HG02623 (cell line): ENCODE results near the gene ZMYM5.
A peak's percentile ranks its signal among the peaks of the same experiment; 100 is the strongest.
"Not testable (repeated sequence)": the region's sequence is repeated elsewhere in the genome, so short reads cannot be mapped to it uniquely, and the experiment has no call there.

Source experiments
- ATAC-seq: cut with Tn5 transposase; IDR thresholded peaks from one replicate; pipeline ENCODE4 v1.9.1; 2021; ENCODE audit warnings: moderate library complexity; ENCODE audit not compliant: unreplicated experiment

Gene ZMYM5

DNA sequence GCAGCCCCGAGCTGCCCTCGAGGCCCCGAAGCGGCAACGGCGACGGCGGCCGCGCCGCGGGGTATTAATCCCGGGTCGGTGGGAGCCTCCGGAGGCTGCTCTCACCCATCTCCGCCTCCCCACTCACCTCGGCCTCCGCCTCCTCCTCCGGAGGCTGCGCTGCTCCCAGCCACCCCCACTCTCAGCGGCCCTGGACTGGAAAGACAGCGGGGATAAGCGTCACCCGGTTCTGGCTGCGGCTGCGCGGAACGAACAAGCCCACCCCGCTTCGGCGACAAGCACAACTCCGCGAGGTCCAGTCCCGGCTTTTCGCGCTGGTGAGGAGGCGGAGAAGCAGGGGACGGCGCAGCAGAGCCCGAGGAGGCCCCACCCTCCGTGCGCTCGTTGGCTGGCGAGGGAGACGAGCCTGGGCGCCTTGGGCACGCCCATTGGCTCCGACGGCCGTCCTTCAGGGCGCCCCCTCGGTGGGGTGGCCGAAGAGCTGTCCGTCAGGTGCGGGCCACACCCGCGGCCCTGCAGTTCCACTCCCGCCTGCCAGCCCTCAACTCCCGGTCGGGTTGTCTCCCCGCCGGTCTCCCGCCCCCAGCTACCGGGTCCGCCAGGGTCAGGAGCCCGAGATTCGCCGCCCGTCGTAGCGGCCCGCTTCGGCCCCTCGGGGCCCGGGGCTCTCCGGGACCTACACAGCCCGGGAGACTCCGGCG, at the start of gene ZMYM5:
TSS of gene ZMYM5 (minus strand) at position 327 of the 701 bp plus-strand sequence. CDS start 11,469 bp downstream, outside the sequence.
- ATAC-seq: peak; percentile 84

DNA sequence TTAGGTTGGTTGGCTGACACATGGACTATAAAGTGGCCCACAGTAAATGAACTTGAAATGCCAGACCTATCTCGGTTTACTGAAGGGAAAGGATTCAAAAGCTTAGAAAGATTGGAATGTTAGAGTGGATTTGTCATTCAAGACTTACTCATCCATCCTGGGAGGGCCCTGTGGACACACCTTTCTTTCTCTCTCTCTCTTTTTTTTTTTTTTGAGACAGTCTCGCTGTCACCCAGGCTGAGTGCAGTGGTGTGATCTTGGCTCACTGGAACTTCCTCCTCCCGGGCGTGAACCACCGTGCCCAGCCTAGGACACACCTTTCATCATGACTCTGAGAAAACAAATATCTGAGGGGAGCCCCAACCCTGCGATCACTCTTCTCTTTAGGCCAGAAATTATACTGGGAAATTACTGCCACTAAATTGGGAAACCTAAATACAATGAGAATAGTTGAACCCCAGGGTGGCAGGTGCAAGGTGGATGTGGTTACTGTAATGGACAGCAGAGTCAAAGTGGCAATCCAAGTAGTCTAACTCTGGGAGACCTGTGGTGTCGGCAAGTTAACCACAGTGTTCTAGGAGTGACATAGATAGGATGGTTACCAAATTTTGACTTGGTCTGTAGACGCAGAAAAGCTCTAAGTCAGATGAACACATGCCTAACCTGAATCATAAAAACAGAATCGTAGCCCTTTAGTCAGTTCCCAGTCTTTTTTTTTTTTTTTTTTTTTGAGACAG, 47.1 kb upstream of the ZMYM5 start:
- no peak for ATAC-seq

DNA sequence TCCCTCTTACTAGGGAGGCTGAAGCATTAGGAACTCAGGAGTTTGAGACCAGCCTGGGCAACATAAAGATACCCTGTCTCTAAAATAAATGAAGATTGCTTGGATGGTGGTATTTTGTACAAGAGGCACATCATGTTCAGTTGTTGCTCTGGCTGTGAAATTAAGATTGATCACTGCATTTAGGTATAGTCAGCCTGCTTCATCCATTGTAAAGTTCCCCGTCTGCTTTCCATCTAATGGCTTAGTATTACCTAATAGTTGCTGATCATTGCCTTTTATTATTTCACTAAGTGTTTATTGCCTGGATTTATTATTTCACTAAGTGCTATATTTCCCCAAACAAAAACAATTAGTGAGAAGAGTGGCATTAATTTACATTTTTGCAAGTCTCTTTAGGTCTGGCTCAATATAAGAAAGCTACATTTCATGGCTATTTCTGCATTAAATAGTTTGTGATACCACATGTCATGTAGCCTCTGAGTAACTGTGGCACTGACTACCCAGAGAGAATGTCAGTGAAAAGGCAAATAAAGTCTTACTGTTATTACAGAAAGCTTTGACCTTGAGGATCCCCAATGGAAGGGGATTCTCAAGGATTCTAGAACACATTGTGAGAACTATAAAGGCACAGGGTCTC, 45.0 kb upstream of the ZMYM5 start:
- no peak for ATAC-seq

DNA sequence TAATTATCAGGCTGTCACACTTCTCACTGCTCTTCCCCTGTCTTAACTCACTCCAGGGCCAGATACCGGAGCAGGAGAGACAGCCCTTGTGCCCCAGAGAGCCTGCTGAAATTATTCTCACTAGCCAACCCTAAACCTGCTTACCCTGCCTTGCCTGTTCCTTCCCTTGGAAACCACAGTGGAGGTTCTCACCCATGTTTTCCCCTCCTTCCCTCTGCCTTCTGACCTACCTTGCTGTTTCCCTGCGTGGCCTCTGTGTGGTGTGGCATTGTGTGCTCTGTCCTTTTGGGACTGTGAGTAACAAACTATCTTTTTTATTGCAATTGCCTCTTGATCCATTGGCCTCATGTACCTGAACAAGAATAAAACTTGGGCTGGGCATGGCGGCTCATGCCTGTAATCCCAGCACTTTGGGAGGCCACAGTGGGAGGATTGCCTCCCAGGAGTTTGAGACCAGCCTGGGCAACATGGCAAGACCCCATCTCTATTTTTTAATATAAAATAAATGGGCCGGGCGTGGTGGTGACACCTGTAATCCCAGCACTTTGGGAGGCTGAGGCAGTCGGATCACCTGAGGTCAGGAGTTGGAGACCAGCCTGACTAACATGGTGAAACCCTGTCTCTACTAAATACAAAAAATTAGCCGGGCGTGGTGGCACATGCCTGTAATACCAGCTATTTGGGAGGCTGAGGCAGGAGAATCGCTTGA, 42.2 kb upstream of the ZMYM5 start:
- not testable (repeated sequence) for ATAC-seq

DNA sequence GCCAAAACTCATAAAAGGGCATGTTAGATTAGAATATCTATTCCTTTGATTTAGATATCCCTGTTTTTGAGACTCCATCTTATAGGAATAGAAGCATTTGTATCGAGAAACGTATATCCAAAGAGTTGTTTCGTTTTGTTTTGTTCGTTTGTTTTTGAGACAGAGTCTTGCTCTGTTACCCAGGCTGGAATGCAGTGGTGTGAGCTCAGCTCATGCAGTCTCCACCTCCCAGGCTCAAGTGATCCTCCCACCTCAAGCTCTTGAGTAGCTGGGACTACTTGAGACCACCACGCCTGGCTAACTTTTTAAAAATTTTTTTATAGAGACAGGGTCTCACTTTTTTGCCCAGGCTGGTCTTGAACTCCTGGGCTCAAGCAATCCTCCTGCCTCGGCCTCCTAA, 26.6 kb upstream of the ZMYM5 start:
- no peak for ATAC-seq

DNA sequence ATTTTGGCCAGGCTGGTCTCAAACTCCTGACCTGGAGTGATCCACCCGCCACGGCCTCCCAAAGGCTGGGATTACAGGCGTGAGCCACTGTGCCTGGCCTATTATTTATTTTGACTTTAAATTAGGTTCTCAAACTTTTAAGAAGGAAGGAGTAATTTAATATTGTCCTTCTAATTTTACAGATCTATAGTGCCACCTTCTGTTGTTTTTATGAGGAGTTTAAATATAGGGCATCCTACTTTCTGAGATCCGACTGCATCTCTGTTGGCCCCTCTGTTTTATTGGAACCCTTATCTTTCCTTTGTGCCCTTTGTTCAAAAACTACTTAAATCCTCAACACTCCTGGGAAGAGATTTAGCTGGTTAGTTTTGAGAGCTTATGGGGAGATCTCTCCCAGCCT, 25.4 kb upstream of the ZMYM5 start:
- ATAC-seq: no peak

DNA sequence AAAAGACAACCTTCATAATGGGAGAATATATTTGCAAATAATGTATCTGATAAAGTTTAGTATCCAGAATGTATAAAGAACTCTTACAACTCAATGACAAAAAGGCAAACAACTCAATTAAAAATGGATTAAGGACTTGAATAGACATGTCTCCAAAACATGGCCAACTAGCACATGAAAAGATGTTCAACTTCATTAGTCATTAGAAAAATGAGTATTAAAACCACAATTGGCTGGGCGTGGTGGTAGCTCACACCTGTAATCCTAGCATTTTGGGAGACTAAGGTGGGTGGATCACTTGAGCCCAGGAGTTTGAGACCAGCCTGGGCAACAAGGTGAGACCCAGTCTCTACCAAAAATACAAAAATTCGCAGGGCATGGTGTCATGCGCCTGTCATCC, 18.8 kb upstream of the ZMYM5 start:
- ATAC-seq: no peak

DNA sequence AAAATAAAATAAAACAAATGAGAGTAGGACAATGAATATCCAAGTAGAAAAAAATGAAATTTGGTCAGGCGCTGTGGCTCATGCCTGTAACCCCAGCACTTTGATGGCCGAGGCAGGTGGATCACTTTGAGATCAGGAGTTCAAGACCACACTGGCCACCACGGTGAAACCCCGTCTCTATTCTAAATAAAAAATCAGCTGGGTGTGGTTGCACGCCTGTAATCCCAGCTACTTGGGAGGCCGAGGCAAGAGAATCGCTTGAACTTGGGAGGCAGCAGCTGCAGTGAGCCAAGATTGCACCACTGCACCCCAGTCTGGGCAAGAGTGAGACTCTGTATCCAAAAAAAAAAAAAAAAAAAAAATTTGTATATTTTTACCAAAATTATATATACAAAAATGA, 18.2 kb upstream of the ZMYM5 start:
- ATAC-seq: no peak

DNA sequence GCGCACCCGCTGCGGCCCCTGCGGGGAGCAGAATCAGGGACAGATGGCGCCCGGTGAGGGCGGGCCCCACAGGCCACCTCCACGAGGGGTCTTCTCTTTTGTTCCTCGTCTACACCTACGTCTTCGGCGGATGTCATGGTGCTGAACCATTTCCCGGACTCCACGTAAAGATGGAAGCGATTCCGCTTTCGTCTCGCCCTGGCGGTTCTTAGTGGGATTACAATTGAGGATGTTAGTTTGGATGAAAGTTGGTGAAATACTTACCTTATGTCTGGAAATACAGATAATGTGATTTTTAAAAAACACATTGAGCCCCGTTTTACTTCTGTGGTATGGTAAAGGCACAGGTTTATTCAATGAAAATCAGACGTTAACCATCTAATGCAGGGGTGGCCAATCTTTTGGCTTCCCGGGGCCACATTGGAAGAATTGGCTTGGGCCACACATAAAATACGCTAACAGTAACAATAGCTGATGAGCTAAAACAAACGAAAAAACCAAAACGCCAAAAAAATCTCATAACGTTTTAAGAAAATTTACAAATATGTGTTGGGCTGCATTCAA, 1.4 kb upstream of the ZMYM5 start:
- peak; percentile 1 for ATAC-seq

DNA sequence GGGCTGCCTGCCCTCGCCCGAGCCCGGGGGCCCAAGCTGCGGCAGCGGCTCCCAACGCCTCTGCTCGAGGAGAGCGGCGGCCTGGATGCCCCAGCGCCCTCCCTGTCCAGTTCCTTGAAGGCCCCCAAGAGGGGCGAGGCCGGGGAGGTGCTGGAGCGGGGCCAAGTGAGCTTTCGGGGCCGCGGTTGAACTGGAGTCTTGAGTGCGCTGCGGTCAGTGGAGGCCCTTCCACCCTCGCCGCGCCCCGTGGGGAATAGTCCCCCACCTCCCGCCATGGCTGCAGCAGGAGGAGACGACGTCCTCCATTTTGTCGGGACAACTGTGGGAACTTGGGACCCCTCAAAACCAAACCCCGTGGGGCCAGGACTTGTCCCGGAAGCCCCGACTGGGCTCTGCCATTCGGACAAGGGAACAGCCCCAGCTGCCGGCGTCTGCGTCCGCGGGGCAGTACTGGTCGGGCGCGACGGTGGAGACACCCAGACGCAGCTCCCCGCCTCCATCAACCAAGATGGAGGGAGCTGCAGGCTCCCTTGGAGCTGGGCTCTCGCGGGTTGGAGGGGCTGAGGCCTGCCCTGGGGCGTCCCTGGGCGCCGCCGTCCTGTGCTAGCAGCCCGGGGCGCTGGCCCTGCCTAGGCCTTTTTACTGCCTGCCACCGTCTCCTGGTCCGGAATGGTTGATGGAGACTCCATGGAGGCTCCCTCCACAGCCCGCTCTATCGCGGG, 736 bp upstream of the ZMYM5 start:
- peak; percentile 17 for ATAC-seq

DNA sequence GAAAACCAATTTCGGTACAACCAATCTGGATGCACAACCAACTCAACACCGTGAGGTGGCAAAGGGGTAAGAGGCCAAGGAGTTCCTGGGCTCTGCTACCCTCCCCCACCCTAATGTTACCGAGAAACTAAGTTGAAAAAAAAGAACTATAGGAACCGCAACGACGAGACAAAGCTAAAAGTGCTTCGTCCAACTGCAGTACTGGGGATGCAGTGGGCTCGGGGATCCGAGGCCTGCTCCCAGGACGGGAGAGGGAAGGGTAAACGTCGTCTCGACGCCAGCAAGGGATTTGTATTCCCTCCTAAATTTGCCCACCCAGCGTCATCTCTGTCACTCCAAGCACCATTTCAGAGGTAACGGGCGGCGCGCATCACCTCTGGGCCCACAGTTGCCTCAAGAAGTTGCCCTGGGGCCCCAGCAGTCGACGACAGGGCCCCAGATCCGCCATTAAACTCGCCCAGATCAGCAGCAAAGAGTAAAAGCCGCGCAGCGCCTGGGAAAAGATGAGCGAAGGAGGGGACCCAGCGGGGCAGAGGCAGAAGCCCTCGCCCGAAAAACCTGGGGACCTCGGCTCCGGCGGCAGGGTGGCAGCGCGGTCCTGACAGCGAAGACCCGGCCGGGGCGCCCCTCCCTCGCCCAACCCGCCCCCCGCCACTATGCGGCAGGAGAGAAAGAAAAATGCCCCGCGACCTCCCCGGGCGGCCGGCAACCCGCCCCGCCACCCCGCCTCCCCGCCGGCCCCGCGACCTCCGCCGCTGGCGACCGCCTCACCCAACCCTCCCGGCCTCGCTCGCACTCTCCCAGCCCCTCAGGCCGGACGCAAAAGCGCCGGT, 752 bp downstream of the ZMYM5 start:
- peak; percentile 7 for ATAC-seq

DNA sequence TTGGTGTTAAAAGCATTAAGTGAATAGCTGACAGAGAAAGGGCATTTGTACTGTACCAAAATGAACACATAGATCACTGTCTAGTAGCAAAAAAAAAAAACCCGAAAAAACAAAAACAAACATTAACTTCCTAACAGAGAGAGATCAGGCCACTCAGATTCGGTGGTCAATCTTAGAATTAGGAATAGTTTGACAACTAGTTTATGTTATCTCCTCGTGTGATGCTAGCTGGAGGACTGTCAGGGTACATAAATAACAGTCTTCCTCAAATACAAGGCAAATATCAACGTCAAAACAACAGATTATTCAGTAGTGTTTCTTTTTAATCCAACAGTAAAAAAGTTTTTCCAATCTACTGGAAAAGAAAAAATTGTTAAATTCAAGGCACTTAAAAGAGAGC, 1.7 kb downstream of the ZMYM5 start:
- ATAC-seq: no peak

DNA sequence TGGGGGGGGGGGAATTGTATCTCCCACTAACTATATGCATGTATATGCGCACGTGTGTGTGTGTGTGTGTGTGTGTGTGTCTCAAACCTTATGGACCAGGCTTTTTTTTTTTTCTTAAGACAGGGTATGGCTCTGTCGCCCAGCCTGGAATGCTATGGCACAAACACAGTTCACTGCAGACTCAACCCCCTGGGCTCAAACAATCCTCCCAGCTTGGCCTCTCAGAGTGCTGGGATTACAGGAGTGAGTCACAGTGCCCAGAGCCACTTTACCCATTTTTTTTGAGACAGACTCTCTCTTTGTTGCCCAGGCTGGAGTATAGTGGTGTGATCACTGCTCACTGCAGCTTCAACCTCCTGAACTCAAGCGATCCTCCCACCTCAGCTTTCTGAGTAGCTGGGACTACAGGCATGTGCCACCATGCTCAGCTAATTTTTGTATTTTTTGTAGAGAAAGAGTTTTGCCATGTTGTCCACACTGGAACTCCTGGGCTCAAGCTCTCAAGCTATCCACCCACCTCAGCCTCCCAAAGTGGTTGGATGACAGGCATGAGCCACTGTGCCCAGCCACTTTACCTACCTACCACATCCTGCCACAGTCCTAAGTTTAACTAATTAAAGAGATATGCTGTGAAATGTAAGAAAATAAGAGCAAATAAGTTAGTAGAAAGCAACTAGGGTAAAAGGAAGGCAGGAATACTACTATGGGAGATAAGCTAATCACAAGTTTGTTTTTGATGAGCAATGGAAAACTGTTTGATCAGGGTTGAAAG, 2.4 kb downstream of the ZMYM5 start:
- ATAC-seq: no peak

DNA sequence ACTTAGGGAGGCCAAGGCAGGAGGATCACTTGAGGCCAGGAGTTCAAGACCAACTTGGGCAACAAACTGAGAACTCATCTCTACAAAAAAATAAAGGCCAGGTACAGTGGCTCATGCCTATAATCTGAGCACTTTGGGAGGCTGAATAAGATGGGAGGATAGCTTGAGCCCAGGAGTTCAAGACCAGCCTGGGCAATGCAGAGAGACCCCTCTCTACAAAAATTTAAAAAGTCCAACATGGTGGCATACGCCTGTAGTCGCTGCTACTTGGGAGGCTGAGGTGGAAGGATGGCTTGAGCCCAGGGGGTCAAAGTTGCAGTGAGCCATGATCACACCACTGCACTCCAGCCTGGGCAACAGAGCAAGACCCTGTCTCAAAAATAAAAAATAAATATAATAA, 5.8 kb downstream of the ZMYM5 start:
- not testable (repeated sequence) for ATAC-seq

DNA sequence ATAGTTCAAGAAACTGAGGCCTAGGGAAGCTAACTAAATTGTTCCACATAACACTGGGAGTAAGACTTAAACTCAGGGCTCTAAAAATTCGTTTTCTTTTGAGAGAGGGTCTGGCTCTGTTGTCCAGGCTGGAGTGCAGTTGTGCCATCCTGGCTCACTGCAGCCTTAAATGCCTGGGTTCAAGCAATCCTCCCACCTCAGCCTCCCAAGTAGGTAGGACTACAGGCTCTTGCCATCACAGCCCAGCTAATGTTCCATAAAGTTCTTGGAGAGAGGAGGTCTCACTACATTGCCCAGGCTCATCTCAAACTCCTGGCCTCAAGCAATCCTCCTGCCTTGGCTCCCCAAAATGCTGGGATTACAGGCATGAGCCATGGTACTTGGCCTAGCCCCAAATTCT, 10.7 kb downstream of the ZMYM5 start:
- ATAC-seq: no peak

DNA sequence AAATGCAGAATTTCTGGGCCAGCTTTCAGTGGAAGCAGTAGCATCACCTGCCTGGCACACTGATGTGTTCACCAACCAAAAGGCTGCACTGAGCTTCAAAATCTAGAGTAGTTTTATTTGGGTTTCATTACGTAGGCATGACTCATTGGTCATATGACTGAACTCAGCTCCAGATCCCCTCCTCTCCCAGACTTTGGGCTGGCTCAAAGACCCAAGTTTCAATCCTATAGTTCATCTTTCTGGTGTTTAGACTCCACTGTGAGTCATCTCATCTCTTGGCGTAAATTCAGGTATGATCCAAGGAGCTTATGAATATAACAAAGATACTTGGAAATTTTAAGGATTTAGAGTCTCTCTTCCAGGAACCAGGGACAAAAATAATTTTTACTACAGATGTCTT, 17.7 kb downstream of the ZMYM5 start:
- no peak for ATAC-seq

DNA sequence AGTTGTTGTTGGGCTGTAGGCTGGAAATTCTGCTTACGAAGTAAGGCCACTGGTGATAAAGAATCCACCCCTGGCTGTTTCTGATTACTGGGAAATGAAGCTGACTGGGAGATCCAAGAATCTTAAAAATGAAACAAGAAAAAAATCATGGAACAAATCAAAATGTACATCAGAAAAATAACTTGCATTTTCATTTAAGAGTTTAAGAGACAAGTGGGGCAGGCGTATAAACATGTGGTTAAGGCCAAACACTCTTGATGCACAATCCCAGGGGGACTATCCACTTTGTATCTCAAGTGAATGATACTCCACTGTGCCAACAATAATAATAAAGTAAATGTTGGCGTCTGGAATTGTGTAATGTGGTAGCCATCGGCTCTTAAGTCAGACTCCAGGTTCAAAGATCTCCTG, 24.6 kb downstream of the ZMYM5 start:
- ATAC-seq: no peak

DNA sequence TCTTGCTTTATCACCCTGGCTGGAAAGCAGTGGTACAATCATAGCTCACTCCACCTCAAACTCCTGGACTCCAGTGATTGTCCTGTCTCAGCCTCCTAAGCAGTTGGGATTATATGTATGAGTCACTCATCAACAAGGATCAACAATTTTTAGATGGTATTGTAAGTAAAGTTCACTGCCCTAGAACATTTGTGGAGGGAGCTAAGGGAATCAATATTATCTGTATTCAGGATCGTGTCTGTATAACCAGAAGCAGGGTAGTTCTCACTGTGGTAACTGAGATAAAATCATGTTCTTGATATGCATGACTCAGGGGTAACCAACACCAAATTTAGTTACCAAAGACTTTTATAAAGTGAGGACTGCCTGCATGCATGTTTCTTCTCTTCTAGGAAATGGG, 27.0 kb downstream of the ZMYM5 start:
- no peak for ATAC-seq

DNA sequence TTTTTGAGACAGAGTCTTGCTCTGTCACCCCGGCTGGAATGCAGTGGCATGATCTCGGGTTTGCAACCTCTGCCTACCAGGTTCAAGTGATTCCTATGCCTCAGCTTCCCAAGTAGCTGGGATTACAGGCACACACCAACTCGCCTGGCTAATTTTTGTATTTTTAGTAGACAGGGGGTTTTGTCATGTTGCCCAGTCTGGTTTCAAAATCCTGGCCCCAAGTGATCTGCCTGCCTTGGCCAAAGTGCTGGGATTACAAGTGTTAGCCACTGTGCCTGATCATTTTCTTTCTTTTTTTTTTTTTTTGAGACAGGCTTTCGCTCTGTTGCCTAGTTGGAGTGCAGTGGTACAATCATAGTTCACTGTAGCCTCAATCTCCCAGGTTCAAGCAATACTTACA, 28.7 kb downstream of the ZMYM5 start:
- ATAC-seq: no peak
